Retinal pigment epithelial cell (primary cell): Measurements from ENCODE around the gene LCTL.

Experiments used
- DNase-seq: peaks from one replicate; pipeline ENCODE4 v3.0.0-alpha.2; 2010; ENCODE audit warnings: low read depth
- H3K4me3 ChIP-seq: 2 replicates; pipeline ENCODE4 v1.5.1; 2011; ENCODE audit warnings: mild to moderate bottlenecking, low read length, control low read depth, moderate library complexity
- TF ChIP-seq, protein P1 (sequence below): conservative IDR thresholded peaks from 2 replicates; pipeline ENCODE4 v1.5.1; 2011; ENCODE audit warnings: low read depth, low read length, control low read depth, inconsistent platforms

Gene LCTL

DNA sequence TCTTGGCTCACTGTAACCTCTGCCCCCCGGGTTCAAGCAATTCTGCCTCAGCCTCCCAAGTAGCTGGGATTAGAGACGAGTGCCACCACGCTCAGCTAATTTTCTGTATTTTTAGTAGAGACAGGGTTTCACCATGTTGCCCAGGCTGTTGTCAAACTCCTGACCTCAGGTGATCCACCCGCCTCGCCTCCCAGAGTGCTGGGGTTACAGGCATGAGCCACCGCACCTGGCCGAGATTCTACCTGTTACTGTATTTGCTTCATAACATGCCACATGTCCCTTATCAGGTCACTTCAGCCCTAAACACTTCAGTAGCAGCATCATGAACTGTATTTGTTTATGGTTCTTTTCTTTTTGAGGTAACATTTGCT, 7.5 kb upstream of the LCTL start:
- no peak overlapping the region for H3K4me3 ChIP-seq
- TF ChIP-seq, protein P1, sequence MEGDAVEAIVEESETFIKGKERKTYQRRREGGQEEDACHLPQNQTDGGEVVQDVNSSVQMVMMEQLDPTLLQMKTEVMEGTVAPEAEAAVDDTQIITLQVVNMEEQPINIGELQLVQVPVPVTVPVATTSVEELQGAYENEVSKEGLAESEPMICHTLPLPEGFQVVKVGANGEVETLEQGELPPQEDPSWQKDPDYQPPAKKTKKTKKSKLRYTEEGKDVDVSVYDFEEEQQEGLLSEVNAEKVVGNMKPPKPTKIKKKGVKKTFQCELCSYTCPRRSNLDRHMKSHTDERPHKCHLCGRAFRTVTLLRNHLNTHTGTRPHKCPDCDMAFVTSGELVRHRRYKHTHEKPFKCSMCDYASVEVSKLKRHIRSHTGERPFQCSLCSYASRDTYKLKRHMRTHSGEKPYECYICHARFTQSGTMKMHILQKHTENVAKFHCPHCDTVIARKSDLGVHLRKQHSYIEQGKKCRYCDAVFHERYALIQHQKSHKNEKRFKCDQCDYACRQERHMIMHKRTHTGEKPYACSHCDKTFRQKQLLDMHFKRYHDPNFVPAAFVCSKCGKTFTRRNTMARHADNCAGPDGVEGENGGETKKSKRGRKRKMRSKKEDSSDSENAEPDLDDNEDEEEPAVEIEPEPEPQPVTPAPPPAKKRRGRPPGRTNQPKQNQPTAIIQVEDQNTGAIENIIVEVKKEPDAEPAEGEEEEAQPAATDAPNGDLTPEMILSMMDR, result no peak
- no peak for DNase-seq

DNA sequence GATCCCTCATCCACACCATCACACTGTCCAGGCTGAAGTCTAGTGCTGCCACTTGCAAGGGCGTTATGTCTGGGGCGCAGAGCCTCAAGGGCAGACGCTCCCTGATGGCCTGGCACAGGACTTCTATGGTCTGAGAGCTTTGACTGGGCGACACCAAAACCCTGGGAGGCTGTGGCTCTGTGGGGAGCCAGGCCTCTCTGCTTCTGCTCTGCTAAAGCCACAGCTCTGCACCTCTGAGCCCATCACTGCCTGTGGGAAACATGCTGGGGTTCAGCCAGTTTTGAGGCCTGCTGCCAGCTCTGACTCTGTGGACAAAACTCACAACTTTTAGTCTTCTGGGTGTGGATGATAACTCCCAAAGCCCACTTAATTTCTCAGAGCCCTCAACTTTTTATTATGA, 6.3 kb upstream of the LCTL start:
- TF ChIP-seq, protein P1, result no peak
- DNase-seq, result no peak
- no peak overlapping the region for H3K4me3 ChIP-seq

- TF ChIP-seq, protein P1, result no peak
- no peak for DNase-seq
- H3K4me3 ChIP-seq, result no peak overlapping the region
Measured at GRCh38 chr15:66570842-66571478, 5.2 kb upstream of the LCTL start.

DNA sequence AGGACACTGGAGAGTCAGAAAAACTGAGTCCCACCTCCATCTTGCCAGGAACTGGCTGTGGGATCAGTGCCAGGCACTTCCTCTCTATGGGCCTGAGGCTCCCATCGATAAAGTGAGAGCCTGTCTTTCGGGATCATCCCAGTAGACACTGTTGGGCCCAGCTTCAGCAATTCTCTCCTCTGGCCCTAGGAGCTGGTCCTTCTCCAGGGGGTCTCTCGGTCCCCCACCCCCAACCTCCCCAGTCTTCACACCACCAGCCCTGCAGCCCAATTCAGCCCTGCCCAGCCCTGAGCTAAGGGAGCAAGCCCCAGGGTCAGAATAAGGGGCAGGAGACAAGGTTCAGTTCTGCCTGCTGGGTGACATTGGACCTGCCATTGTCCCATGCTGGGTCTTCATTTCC, 4.5 kb upstream of the LCTL start:
- DNase-seq, result no peak
- TF ChIP-seq, protein P1, result no peak
- no peak overlapping the region for H3K4me3 ChIP-seq

DNA sequence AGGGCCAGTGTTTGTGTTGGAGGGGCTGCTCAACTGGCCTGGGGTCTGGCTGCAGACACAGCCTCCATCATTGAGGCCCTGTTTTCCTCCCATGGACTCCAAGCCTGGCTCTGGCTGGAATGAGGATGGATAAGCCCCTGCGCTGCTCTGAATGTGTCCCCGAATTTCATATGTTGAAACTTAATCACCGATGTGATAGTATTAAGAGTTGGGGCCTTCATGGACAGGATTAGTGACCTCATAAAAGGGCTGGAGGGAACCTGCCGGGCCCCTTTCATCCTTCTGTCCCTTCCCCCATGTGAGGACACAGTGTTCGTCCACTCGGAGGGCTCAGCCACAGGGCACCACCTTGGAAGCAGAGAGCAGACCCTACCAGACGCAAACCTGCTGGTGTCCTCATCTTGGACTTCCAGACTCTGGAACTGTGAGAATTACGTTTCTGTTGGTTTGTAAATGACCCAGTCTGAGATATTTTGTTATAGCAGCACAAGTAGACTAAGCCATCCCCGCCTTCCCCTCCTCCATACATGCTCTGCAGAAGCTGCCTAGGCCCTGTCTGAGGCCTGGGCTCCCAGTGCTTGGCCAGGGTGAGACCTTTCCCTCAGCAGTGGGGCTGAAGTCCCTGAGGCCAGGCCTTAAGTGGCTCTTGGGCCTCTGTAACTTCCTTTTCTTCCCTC, 3.8 kb upstream of the LCTL start:
- H3K4me3 ChIP-seq, result no peak overlapping the region
- TF ChIP-seq, protein P1, result no peak
- DNase-seq, result no peak

GRCh38 chr15:66567897-66568296, 2.1 kb upstream of the LCTL start:
- TF ChIP-seq, protein P1, result no peak

GRCh38 chr15:66566963-66567531, 1.2 kb upstream of the LCTL start:
- no peak for DNase-seq
- H3K4me3 ChIP-seq, result no peak overlapping the region
- TF ChIP-seq, protein P1, result peak; percentile 68

More at GRCh38 chr15:66567897-66568296, 2.1 kb upstream of the LCTL start:
- no peak overlapping the region for H3K4me3 ChIP-seq
- DNase-seq, result no peak
